ENCODE data around the gene GPHA2.

- TF ChIP-seq EZH2 (IDR thresholded peaks at IDR 0.05) (no peak), POLR2AphosphoS5 (IDR thresholded peaks at IDR 0.05; ENCODE audit: borderline replicate concordance, low read depth, low read length) (no peak)
Measured at GRCh38 chr11:64898076-64898445, 37.6 kb downstream of the GPHA2 start.
